ENCODE results near the gene DNAAF1.

DNAAF1 gene

GRCh38 chr16:84155226-84155625 is 10.1 kb downstream of the DNAAF1 start:
- no peak for FAIRE-seq
- no peak for DNase-seq (ENCODE audit: insufficient read length, low spot score)
- TF ChIP-seq TAF1 (IDR thresholded peaks at IDR 0.05; ENCODE audit: low read depth, low read length) (no peak), PAX5 (IDR thresholded peaks at IDR 0.05; ENCODE audit: insufficient read depth, low read length, severe bottlenecking) (no peak), POU2F2 (IDR thresholded peaks at IDR 0.05; ENCODE audit: low read depth, low read length) (no peak), POLR2A (IDR thresholded peaks at IDR 0.05; ENCODE audit: low read depth, low read length) (no peak), POLR2AphosphoS5 (IDR thresholded peaks at IDR 0.05; ENCODE audit: low read depth, low read length) (no peak), SPI1 (IDR thresholded peaks at IDR 0.05; ENCODE audit: low read depth, low read length) (no peak)

DNA sequence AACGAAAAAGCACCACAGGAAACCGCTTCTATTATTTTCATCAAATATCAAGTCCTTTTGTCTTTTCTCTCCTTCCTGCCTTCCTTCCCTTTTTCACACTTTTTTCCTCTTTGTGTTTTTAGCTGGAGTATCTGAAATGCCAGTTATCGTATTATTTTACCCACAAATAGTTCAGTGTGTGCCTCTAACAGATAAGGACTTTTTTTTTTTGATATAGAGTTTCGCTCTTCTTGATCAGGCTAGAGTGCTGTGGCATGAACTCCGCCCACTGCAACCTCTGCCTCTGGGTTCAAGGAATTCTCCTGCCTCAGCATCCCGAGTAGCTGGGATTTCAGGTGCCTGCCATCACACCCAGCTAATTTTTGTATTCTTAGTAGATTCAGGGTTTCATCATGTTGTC is 10.7 kb downstream of the DNAAF1 start:
- TF ChIP-seq PAX5 (IDR thresholded peaks at IDR 0.05; ENCODE audit: insufficient read depth, low read length, severe bottlenecking), result no peak
- TF ChIP-seq POLR2AphosphoS5 (IDR thresholded peaks at IDR 0.05; ENCODE audit: low read depth, low read length), result no peak
- TF ChIP-seq POU2F2 (IDR thresholded peaks at IDR 0.05; ENCODE audit: low read depth, low read length), result no peak
- no peak for TF ChIP-seq TAF1 (IDR thresholded peaks at IDR 0.05; ENCODE audit: low read depth, low read length)
- TF ChIP-seq SPI1 (IDR thresholded peaks at IDR 0.05; ENCODE audit: low read depth, low read length), result no peak
- no peak for TF ChIP-seq POLR2A (IDR thresholded peaks at IDR 0.05; ENCODE audit: low read depth, low read length)
- FAIRE-seq (no peak), DNase-seq (ENCODE audit: insufficient read length, low spot score) (no peak)

DNA sequence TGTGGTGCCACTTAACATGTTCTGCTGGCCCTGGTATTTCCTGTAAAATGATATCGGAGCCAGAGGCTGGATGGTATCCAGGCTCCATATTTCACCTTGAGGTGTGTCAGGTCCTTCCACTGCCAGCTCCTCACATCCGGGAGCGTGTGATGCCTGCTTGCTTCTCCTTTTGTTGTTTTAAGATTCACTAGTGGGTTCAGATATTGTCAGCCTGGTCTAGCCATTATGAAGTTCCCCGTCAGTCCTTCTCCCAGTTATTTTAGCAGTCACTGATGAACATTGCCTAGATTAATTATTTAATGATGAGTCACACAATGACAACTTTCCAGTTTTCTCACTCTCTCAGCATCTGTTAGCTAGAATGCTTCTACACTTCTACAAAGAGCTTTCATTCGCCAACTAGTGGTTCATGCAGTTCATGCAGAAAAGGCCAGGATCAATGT is 11.3 kb downstream of the DNAAF1 start:
- FAIRE-seq (no peak), DNase-seq (ENCODE audit: insufficient read length, low spot score) (no peak)
- TF ChIP-seq TAF1 (IDR thresholded peaks at IDR 0.05; ENCODE audit: low read depth, low read length) (no peak), POLR2A (IDR thresholded peaks at IDR 0.05; ENCODE audit: low read depth, low read length) (no peak), POU2F2 (IDR thresholded peaks at IDR 0.05; ENCODE audit: low read depth, low read length) (no peak), POLR2AphosphoS5 (IDR thresholded peaks at IDR 0.05; ENCODE audit: low read depth, low read length) (no peak), PAX5 (IDR thresholded peaks at IDR 0.05; ENCODE audit: insufficient read depth, low read length, severe bottlenecking) (no peak), SPI1 (IDR thresholded peaks at IDR 0.05; ENCODE audit: low read depth, low read length) (no peak)

GRCh38 chr16:84159007-84159406 is 13.9 kb downstream of the DNAAF1 start:
- FAIRE-seq, result no peak
- no peak for DNase-seq (ENCODE audit: insufficient read length, low spot score)
- TF ChIP-seq POLR2AphosphoS5 (IDR thresholded peaks at IDR 0.05; ENCODE audit: low read depth, low read length) (no peak), POU2F2 (IDR thresholded peaks at IDR 0.05; ENCODE audit: low read depth, low read length) (no peak), PAX5 (IDR thresholded peaks at IDR 0.05; ENCODE audit: insufficient read depth, low read length, severe bottlenecking) (no peak)

GRCh38 chr16:84159800-84160199 is 14.7 kb downstream of the DNAAF1 start:
- DNase-seq (ENCODE audit: insufficient read length, low spot score), result no peak
- no peak for FAIRE-seq
- no peak for TF ChIP-seq POLR2A (IDR thresholded peaks at IDR 0.05; ENCODE audit: low read depth, low read length)
- no peak for TF ChIP-seq TAF1 (IDR thresholded peaks at IDR 0.05; ENCODE audit: low read depth, low read length)
- no peak for TF ChIP-seq POU2F2 (IDR thresholded peaks at IDR 0.05; ENCODE audit: low read depth, low read length)

DNA sequence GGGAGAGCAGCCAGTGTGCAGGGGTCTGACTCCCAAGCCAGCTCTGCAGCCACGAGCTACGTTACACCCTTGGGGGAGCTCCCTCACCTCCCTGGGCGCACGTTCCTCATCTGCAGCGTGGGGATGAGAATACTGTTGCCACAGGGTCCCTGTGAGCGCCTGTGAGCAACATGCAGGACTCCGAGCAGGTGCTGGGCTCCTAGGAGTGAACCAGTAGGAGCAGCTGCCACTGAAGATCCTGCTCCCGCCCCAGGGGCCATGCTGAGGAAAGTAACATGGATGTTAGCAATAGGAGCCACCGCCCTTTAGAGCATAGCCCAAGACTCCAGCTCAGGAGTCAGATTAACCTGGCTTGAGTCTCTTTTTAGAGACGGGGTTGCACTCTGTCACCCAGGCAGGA is 15.9 kb downstream of the DNAAF1 start:
- no peak for DNase-seq (ENCODE audit: insufficient read length, low spot score)
- TF ChIP-seq POLR2AphosphoS5 (IDR thresholded peaks at IDR 0.05; ENCODE audit: low read depth, low read length) (no peak), TAF1 (IDR thresholded peaks at IDR 0.05; ENCODE audit: low read depth, low read length) (no peak), SPI1 (IDR thresholded peaks at IDR 0.05; ENCODE audit: low read depth, low read length) (no peak), POLR2A (IDR thresholded peaks at IDR 0.05; ENCODE audit: low read depth, low read length) (no peak), PAX5 (IDR thresholded peaks at IDR 0.05; ENCODE audit: insufficient read depth, low read length, severe bottlenecking) (no peak), POU2F2 (IDR thresholded peaks at IDR 0.05; ENCODE audit: low read depth, low read length) (no peak)
- FAIRE-seq, result no peak

DNA sequence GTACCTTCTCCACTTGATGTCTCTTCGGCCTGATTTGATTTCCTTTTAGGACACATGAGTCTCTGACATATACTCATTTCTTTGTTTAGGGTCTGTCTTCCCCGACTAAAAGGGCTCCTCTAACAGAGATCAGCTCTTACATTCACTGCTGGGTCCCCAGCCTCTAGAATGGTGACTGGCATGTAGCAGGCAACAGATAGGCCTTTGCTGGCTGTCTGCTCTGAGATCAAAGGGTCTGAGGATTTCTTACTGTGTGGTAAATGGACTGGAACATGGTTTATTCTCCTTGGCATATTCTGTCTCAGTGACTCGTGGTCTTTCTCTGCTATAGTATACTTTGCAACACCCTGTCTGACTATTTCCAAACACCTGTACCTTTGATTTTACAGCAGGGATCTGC is 16.7 kb downstream of the DNAAF1 start:
- TF ChIP-seq PAX5 (IDR thresholded peaks at IDR 0.05; ENCODE audit: insufficient read depth, low read length, severe bottlenecking) (no peak), POLR2AphosphoS5 (IDR thresholded peaks at IDR 0.05; ENCODE audit: low read depth, low read length) (no peak), POLR2A (IDR thresholded peaks at IDR 0.05; ENCODE audit: low read depth, low read length) (no peak), POU2F2 (IDR thresholded peaks at IDR 0.05; ENCODE audit: low read depth, low read length) (no peak), TAF1 (IDR thresholded peaks at IDR 0.05; ENCODE audit: low read depth, low read length) (no peak), SPI1 (IDR thresholded peaks at IDR 0.05; ENCODE audit: low read depth, low read length) (no peak)
- FAIRE-seq, result no peak
- DNase-seq (ENCODE audit: insufficient read length, low spot score), result no peak

- FAIRE-seq (no peak), DNase-seq (ENCODE audit: insufficient read length, low spot score) (no peak)
- TF ChIP-seq POLR2A (IDR thresholded peaks at IDR 0.05; ENCODE audit: low read depth, low read length), result no peak
- no peak for TF ChIP-seq SPI1 (IDR thresholded peaks at IDR 0.05; ENCODE audit: low read depth, low read length)
- TF ChIP-seq POU2F2 (IDR thresholded peaks at IDR 0.05; ENCODE audit: low read depth, low read length), result no peak
- no peak for TF ChIP-seq TAF1 (IDR thresholded peaks at IDR 0.05; ENCODE audit: low read depth, low read length)
- no peak for TF ChIP-seq PAX5 (IDR thresholded peaks at IDR 0.05; ENCODE audit: insufficient read depth, low read length, severe bottlenecking)
- no peak for TF ChIP-seq POLR2AphosphoS5 (IDR thresholded peaks at IDR 0.05; ENCODE audit: low read depth, low read length)
Observed at GRCh38 chr16:84165746-84166145, 20.6 kb downstream of the DNAAF1 start.

DNA sequence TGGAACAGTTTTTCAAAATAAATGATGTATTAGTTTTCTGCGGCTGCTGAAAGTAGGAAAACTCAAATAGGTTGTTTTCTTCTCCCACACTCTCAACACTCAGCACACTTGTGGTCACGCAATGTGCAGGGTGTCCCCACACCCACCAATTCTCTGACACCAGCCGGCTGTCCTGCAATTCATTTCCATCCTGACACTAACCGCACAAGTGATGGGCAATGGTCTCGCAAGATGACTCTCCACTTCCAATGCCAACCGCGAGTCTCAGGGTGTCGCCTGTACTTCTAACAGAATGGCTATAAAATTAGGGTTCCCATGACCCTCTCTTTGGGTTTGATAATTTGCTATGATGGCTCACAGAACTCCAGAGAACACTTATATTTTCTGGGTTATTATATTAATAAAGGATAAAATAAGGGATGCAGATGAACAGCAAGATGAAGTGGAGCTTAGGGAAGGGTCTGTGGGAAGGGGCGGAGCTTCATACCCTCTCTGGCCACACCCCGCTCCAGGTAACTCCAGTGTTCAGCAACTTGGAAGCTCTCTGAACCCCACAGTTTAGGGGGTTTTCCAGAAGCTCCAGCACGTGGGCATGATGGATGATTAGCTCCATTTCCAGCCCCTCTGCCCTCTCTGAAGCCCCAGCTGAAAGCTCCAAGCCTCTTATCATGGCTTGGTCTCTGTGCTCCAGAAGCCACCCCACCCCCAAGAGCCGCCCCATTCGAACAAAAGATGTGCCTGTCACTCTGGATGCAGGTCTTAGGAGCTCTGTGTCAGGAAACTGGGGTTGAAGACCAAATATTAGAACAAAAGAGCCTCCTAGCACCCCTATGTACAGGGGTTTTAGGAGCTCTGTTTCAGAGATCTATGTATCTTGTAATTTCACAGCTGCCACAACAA is 21.9 kb downstream of the DNAAF1 start:
- DNase-seq (ENCODE audit: insufficient read length, low spot score), result no peak
- TF ChIP-seq POLR2AphosphoS5 (IDR thresholded peaks at IDR 0.05; ENCODE audit: low read depth, low read length) (no peak), POLR2A (IDR thresholded peaks at IDR 0.05; ENCODE audit: low read depth, low read length) (no peak), TAF1 (IDR thresholded peaks at IDR 0.05; ENCODE audit: low read depth, low read length) (no peak), SPI1 (IDR thresholded peaks at IDR 0.05; ENCODE audit: low read depth, low read length) (no peak), PAX5 (IDR thresholded peaks at IDR 0.05; ENCODE audit: insufficient read depth, low read length, severe bottlenecking) (no peak), POU2F2 (IDR thresholded peaks at IDR 0.05; ENCODE audit: low read depth, low read length) (no peak)
- FAIRE-seq, result no peak
